GM21619 (cell line): ENCODE data around the gene PSMC4.

ENCODE experiments used
- ATAC-seq: cut with Tn5 transposase; IDR thresholded peaks from one replicate; pipeline ENCODE4 v1.9.1; 2021; ENCODE audit not compliant: unreplicated experiment

Gene PSMC4

GRCh38 chr19:39970675-39971379 lies at the start of gene PSMC4:
PSMC4 (plus strand) TSS chr19:39971165; CDS start chr19:39971203, 38 bp downstream.
- ATAC-seq = peak; percentile 94

GRCh38 chr19:39923862-39924261 lies 47.1 kb upstream of the PSMC4 start:
- no peak for ATAC-seq

GRCh38 chr19:39924389-39924788 lies 46.6 kb upstream of the PSMC4 start:
- no peak for ATAC-seq

- ATAC-seq = no peak
Observed at GRCh38 chr19:39924952-39925351, 46.0 kb upstream of the PSMC4 start.

- ATAC-seq = no peak
Observed at GRCh38 chr19:39926170-39926760, 44.7 kb upstream of the PSMC4 start.

- no peak for ATAC-seq
Observed at GRCh38 chr19:39927076-39927475, 43.9 kb upstream of the PSMC4 start.

GRCh38 chr19:39927524-39928356 lies 43.2 kb upstream of the PSMC4 start:
- no peak for ATAC-seq

- no peak for ATAC-seq
Observed at GRCh38 chr19:39928357-39928725, 42.6 kb upstream of the PSMC4 start.

- ATAC-seq = no peak
Observed at GRCh38 chr19:39929750-39930149, 41.2 kb upstream of the PSMC4 start.

- ATAC-seq = no peak
Observed at GRCh38 chr19:39934584-39935363, 36.2 kb upstream of the PSMC4 start, which contains the start of gene FCGBP. FCGBP (minus strand) TSS chr19:39934634.

- no peak for ATAC-seq
Observed at GRCh38 chr19:39935364-39935661, 35.7 kb upstream of the PSMC4 start.

- ATAC-seq = no peak
Observed at GRCh38 chr19:39936020-39936419, 34.9 kb upstream of the PSMC4 start.

GRCh38 chr19:39936622-39937021 lies 34.3 kb upstream of the PSMC4 start:
- no peak for ATAC-seq

- ATAC-seq = no peak
Observed at GRCh38 chr19:39937094-39937720, 33.8 kb upstream of the PSMC4 start.

- ATAC-seq = no peak
Observed at GRCh38 chr19:39937787-39938186, 33.2 kb upstream of the PSMC4 start.

- no peak for ATAC-seq
Observed at GRCh38 chr19:39939556-39939955, 31.4 kb upstream of the PSMC4 start.

- no peak for ATAC-seq
Observed at GRCh38 chr19:39940221-39940833, 30.6 kb upstream of the PSMC4 start.

GRCh38 chr19:39941151-39941550 lies 29.8 kb upstream of the PSMC4 start:
- no peak for ATAC-seq

- peak; percentile 46 for ATAC-seq
Observed at GRCh38 chr19:39941615-39942365, 29.2 kb upstream of the PSMC4 start.

GRCh38 chr19:39942366-39942730 lies 28.6 kb upstream of the PSMC4 start:
- ATAC-seq = no peak
